VCaP (cell line): ENCODE measurements around the gene KMT2B.
"Not testable (repeated sequence)": the region's sequence is repeated elsewhere in the genome, so short reads cannot be mapped to it uniquely, and the experiment has no call there.

Experiments used
- H3K27ac ChIP-seq: fragments of 450-650 bp; 2 replicates; pipeline ENCODE4 v1.5.1; 2017
- TF ChIP-seq, protein P1 (sequence below): fragments of 450-650 bp; conservative IDR thresholded peaks from 2 replicates; pipeline ENCODE4 v1.5.1; 2017; ENCODE audit warnings: mild to moderate bottlenecking, moderate library complexity

Gene KMT2B

DNA sequence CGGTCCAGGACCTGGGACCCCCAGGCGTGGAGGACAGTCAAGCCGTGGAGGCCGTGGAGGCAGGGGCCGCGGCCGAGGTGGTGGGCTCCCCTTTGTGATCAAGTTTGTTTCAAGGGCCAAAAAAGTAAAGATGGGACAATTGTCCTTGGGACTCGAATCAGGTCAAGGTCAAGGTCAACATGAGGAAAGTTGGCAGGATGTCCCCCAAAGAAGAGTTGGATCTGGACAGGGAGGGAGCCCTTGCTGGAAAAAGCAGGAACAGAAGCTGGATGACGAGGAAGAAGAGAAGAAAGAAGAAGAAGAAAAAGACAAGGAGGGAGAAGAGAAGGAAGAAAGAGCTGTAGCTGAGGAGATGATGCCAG, 2.3 kb downstream of the KMT2B start:
- 0 out of 2 replicates have a peak overlapping the region, but pooled peaks have one; percentile 98 for H3K27ac ChIP-seq
- TF ChIP-seq, protein P1, sequence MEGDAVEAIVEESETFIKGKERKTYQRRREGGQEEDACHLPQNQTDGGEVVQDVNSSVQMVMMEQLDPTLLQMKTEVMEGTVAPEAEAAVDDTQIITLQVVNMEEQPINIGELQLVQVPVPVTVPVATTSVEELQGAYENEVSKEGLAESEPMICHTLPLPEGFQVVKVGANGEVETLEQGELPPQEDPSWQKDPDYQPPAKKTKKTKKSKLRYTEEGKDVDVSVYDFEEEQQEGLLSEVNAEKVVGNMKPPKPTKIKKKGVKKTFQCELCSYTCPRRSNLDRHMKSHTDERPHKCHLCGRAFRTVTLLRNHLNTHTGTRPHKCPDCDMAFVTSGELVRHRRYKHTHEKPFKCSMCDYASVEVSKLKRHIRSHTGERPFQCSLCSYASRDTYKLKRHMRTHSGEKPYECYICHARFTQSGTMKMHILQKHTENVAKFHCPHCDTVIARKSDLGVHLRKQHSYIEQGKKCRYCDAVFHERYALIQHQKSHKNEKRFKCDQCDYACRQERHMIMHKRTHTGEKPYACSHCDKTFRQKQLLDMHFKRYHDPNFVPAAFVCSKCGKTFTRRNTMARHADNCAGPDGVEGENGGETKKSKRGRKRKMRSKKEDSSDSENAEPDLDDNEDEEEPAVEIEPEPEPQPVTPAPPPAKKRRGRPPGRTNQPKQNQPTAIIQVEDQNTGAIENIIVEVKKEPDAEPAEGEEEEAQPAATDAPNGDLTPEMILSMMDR = no peak

DNA sequence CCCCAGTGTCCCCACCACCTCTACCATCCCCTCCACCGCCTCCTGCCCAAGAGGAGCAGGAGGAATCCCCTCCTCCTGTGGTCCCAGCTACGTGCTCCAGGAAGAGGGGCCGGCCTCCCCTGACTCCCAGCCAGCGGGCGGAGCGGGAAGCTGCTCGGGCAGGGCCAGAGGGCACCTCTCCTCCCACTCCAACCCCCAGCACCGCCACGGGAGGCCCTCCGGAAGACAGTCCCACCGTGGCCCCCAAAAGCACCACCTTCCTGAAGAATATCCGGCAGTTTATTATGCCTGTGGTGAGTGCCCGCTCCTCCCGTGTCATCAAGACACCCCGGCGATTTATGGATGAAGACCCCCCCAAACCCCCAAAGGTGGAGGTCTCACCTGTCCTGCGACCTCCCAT, 2.8 kb downstream of the KMT2B start:
- H3K27ac ChIP-seq = no peak overlapping the region
- TF ChIP-seq, protein P1 = no peak

DNA sequence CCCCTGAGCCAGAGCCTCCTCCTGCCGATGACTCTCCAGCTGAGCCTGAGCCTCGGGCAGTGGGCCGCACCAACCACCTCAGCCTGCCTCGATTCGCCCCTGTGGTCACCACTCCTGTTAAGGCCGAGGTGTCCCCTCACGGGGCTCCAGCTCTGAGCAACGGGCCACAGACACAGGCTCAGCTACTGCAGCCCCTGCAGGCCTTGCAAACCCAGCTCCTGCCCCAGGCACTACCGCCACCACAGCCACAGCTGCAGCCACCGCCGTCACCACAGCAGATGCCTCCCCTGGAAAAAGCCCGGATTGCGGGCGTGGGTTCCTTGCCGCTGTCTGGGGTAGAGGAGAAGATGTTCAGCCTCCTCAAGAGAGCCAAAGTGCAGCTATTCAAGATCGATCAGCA, 3.6 kb downstream of the KMT2B start:
- TF ChIP-seq, protein P1 = no peak

DNA sequence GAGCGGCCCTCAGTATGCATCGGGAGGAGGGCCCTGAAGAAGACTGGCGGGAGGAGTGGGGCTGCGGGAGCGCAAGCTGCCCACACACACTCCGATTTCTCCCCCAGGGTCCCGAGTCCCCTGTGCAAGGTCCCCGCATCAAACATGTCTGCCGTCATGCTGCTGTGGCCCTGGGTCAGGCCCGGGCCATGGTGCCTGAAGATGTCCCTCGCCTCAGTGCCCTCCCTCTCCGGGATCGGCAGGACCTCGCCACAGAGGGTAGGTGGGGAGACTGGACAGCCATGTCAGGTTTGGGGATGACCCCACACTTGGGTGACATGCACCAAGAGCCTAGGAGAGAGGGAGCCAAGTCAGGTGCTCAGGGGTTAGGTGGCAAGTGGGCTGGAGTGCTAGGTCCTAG, 4.7 kb downstream of the KMT2B start:
- H3K27ac ChIP-seq = no peak overlapping the region
- TF ChIP-seq, protein P1 = no peak

More for the DNA sequence above, 3.6 kb downstream of the KMT2B start:
- peak overlapping the region; percentile 14; the same call in 1 of the 2 replicates for H3K27ac ChIP-seq

DNA sequence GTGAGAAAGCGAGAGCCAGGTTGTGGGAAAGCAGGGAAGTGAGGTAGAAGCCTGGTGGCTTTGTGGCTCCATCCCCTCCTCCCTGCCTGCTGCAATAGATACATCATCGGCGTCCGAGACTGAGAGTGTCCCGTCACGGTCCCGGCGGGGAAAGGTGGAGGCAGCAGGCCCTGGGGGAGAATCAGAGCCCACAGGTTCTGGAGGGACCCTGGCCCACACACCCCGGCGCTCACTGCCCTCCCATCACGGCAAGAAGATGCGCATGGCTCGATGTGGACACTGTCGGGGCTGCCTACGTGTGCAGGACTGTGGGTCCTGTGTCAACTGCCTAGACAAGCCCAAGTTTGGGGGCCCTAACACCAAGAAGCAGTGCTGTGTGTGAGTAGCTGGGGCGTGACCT, 5.1 kb downstream of the KMT2B start:
- TF ChIP-seq, protein P1 = no peak

DNA sequence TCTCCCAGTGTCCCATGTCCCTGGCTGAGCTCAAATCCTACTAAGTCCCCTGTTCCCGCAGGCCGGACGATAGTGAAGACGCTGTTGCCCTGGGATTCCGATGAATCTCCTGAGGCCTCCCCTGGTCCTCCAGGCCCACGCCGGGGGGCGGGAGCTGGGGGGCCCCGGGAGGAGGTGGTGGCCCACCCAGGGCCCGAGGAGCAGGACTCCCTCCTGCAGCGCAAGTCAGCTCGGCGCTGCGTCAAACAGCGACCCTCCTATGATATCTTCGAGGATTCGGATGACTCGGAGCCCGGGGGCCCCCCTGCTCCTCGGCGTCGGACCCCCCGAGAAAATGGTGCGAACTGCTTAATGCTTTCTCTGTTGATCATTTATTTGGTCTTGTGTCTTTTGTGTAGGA, 5.9 kb downstream of the KMT2B start:
- H3K27ac ChIP-seq = no peak overlapping the region
- TF ChIP-seq, protein P1 = no peak

More for the DNA sequence above, 5.1 kb downstream of the KMT2B start:
- H3K27ac ChIP-seq = no peak overlapping the region

DNA sequence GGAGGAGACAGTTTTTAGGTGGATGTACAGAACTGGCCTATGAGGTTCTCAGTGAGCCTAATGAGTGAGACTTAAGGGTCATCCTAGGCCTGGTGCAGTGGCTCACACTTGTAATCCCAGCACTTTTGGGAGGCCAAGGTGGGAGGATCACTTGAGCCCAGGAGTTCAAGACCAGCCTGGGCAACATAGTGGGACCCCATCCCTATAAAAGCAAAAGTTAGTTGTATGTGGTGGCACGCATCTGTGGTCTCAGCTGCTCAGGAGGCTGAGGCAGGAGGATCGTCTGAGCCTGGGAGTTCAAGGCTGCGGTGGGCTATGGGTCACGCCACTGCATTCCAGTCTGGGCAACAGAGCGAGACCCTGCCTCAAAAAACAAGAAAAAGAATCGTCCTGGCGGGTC, 6.3 kb downstream of the KMT2B start:
- H3K27ac ChIP-seq = not testable (repeated sequence)

DNA sequence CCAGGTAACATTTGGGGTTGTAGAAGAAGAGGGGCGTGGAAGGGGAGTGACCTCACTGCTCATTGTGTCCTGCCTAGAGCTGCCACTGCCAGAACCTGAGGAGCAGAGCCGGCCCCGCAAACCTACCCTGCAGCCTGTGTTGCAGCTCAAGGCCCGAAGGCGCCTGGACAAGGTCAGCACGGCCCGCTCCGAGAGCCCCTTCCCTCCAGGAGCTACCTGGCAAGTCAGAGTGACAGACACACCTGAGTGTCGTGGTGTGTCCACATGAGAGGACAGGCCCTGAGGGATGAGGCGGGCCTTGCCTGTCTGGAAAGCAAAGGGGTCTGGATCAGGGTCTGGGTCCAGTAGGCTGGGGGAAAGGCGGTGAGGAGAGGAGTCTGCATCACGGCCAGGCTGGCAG, 6.8 kb downstream of the KMT2B start:
- TF ChIP-seq, protein P1 = no peak
- H3K27ac ChIP-seq = no peak overlapping the region
